Thoracic aorta (tissue), 2 donors: Measurements from ENCODE around the gene TMEM95. TPM values are rescaled to one million over a fixed set of nuclear protein-coding genes. Genes with fewer than 3 reads are reported as not detected.

ENCODE experiments used
- ATAC-seq: fragments of 150-250 bp; one replicate; pipeline ENCODE4 v1.8.0; 2017; ENCODE audit warnings: low read depth; ENCODE audit not compliant: insufficient number of reproducible peaks, low FRiP score
- DNase-seq: peaks from one replicate; pipeline ENCODE4 v3.0.0-alpha.2; 2020; ENCODE audit warnings: low spot score
- H3K27ac ChIP-seq, 2 donors: fragments of 200-600 bp; sonication (generic); 1 replicate in 1 of 2; 2 replicates in 1 of 2; pipeline ENCODE4 v1.5.1; 2016; ENCODE audit warnings: mild to moderate bottlenecking in 2 of 2, moderate library complexity in 2 of 2
- H3K27me3 ChIP-seq: fragments of 200-600 bp; sonication (generic); replicated peaks from 2 replicates; pipeline ENCODE4 v1.6.0; 2016; ENCODE audit warnings: mild to moderate bottlenecking; ENCODE audit not compliant: insufficient read depth
- H3K36me3 ChIP-seq: fragments of 200-600 bp; sonication (generic); one replicate; pipeline ENCODE4 v1.5.1; 2016
- H3K4me1 ChIP-seq, 2 donors: fragments of 200-600 bp; sonication (generic); 1 replicate in 1 of 2; 2 replicates in 1 of 2; pipeline versions ENCODE4 v1.5.1 to v1.6.0; 2016; ENCODE audit warnings: low read depth in 2 of 2, mild to moderate bottlenecking in 1 of 2; ENCODE audit not compliant: control insufficient read depth in 1 of 2
- H3K4me3 ChIP-seq: fragments of 200-600 bp; sonication (generic); 2 replicates; pipeline ENCODE4 v1.5.1; 2016; ENCODE audit warnings: mild to moderate bottlenecking
- H3K9me3 ChIP-seq: fragments of 200-600 bp; sonication (generic); 2 replicates; pipeline ENCODE4 v1.5.1; 2016
- total RNA-seq, 2 donors: library from RNA; depleted of rRNA; stranded (reverse); fragments of >200 nt; gene quantifications; one replicate each; pipeline versions ENCODE4 v1.1.0 to v1.2.3, GENCODE V29; 2016
- TF ChIP-seq, protein P1 (sequence below): fragments of 200-600 bp; sonication (generic); IDR thresholded peaks from one replicate; pipeline ENCODE4 v1.5.1; 2019; ENCODE audit warnings: antibody characterized with exemption

Gene TMEM95
- total RNA-seq, 2 donors from 2014 or later: not detected

DNA sequence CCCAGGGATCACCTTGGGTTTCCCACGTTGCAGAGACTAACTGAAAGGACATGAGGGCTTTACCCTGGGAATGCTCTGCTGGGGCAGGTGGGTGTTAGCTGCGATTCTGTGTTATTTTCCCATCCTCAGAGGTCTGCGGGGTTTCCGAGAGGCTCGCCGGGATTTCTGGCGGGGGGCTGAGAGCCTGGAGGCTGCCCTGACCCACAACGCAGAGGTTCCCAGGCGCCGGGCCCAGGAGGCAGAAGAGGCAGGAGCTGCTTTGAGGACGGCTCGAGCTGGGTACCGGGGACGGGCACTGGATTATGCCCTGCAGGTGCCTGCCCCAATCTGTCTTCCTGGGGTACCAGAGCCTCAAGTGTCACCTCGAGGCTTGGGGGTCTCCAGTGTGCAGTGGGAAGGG is 11.7 kb upstream of the TMEM95 start:
- Histone ChIP-seq H3K27me3 (no peaks in the 10 kb centered on the region), H3K4me1 (no peaks in the 10 kb centered on the region), H3K9me3 (no peaks in the 10 kb centered on the region), H3K4me3 (no peak overlapping the region), H3K27ac (no peak overlapping the region), H3K36me3 (no peaks in the 10 kb centered on the region)
- DNase-seq (no peak), ATAC-seq (no peak)
- TF ChIP-seq, protein P1, sequence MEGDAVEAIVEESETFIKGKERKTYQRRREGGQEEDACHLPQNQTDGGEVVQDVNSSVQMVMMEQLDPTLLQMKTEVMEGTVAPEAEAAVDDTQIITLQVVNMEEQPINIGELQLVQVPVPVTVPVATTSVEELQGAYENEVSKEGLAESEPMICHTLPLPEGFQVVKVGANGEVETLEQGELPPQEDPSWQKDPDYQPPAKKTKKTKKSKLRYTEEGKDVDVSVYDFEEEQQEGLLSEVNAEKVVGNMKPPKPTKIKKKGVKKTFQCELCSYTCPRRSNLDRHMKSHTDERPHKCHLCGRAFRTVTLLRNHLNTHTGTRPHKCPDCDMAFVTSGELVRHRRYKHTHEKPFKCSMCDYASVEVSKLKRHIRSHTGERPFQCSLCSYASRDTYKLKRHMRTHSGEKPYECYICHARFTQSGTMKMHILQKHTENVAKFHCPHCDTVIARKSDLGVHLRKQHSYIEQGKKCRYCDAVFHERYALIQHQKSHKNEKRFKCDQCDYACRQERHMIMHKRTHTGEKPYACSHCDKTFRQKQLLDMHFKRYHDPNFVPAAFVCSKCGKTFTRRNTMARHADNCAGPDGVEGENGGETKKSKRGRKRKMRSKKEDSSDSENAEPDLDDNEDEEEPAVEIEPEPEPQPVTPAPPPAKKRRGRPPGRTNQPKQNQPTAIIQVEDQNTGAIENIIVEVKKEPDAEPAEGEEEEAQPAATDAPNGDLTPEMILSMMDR: no peak

DNA sequence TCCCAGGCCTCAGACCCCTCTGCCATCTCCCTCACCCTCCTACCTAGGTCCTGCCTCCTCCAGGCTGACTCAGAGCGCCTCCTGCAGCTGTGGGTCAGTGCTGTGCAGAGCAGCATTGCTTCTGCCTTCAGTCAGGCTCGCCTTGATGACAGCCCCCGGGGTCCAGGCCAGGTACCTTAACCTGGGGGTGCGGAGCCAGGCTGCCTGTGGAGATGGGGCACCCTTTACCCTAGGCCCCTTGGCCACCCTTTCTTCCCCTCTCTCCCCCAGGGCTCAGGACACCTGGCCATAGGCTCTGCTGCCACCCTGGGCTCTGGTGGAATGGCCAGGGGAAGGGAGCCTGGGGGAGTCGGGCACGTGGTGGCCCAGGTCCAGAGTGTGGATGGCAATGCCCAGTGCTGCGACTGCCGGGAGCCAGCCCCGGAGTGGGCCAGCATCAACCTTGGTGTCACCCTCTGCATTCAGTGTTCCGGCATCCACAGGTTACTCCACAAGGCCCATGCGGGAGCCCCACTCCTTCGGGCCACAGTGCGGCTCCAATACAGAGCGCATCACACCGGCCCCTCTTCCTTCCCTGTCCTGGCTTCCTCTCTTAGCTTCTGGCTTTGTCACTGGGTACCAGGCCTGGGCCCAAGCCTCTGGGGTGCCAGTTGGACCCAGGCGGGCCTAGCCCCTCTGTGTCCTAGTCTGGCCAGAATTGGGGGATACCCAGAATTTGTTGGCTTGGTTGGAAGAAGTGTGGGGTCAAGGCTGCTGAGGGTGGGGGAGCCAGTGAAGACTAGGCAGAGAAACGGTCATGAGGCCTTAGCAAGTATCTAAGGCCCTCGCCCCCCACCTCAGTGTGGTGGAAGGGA is 8.0 kb upstream of the TMEM95 start:
- Histone ChIP-seq H3K4me3 (no peak overlapping the region), H3K9me3 (no peaks in the 10 kb centered on the region), H3K36me3 (no peaks in the 10 kb centered on the region), H3K27me3 (no peaks in the 10 kb centered on the region), H3K27ac (no peak overlapping the region), H3K4me1 (peaks cover 5 to 14% of the 10 kb centered on the region in 2 donors)
- TF ChIP-seq, protein P1: no peak
- DNase-seq (no peak), ATAC-seq (no peak)

DNA sequence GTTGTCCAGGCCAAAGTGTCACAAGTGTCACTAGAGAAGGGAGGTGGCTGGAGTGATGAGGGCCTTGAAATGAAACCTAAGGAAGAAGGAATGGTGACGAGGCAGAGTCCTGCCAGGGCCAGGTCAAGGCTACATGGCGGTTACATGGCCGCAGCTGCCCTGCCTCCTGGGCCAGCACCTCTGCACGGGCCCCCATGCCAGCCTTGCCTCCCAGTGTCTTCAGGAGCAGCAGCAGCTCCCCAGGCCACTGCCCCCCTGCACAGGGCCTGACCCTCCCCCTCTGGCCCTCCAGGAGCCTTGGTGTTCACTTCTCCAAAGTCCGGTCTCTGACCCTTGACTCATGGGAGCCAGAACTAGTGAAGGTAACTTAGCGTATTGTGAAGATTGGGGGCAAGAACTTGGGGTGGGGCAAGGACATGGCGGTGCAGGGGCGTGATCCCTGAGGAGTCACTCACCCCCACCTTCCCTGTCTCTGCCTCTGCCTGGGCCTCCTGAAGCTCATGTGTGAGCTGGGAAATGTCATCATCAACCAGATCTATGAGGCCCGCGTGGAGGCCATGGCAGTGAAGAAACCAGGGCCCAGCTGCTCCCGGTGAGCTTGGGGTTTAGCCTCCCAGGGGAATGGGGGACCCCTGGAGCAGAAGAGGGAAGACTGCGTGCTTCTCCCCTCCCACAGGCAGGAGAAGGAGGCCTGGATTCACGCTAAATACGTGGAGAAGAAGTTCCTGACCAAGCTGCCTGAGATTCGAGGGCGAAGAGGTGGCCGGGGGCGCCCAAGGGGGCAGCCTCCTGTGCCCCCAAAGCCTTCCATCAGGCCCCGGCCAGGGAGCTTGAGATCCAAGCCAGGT is 7.1 kb upstream of the TMEM95 start:
- H3K36me3 ChIP-seq: no peaks in the 10 kb centered on the region
- no peaks in the 10 kb centered on the region for H3K27me3 ChIP-seq
- peaks cover 9 to 19% of the 10 kb centered on the region in 2 donors for H3K4me1 ChIP-seq
- H3K27ac ChIP-seq: no peak overlapping the region
- H3K9me3 ChIP-seq: no peaks in the 10 kb centered on the region
- DNase-seq (no peak), ATAC-seq (no peak)
- no peak overlapping the region for H3K4me3 ChIP-seq
- TF ChIP-seq, protein P1: no peak

DNA sequence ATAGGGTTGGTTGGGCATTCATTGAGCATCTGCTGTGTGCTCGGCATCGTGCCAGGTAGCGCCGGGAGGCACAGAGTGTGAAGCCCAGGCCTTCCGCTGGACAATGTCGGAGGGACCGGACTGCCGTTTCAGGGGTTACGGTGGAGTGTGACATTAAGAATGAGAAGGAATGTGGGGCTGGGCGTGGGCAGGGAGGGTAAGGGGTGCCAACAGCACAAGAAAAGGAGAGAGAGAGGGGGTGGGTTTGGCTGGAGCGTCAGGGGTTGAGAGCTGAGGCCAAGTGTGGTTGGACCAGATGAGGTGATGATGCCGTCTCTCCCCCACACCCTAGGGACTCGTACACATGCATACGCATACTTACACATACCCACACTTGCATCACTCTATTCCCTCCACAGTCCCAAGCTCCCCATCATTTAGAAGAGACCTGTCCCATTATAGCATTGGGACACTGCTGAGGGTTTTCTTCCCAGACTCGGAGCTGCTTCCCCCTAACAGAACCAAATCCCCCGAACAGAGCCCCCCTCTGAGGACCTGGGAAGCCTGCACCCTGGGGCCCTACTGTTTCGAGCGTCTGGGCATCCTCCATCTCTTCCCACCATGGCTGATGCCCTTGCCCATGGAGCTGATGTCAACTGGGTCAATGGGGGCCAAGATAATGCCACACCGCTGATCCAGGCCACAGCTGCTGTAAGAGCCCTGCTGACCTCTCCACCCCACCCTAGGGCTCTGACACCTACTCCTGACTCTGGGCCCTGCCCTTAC is 6.3 kb upstream of the TMEM95 start:
- TF ChIP-seq, protein P1: no peak
- H3K27ac ChIP-seq: no peak overlapping the region
- H3K4me3 ChIP-seq: no peak overlapping the region
- no peaks in the 10 kb centered on the region for H3K9me3 ChIP-seq
- DNase-seq (no peak), ATAC-seq (no peak)
- no peaks in the 10 kb centered on the region for H3K36me3 ChIP-seq
- peaks cover 13 to 27% of the 10 kb centered on the region in 2 donors for H3K4me1 ChIP-seq
- no peaks in the 10 kb centered on the region for H3K27me3 ChIP-seq
